NOMO-1 treated with DMSO at 0.1 percent for 48 hours (cell line): Measurements from ENCODE around the gene CHCHD1.
"Not testable (repeated sequence)": the region's sequence is repeated elsewhere in the genome, so short reads cannot be mapped to it uniquely, and the experiment has no call there.

Experiments
- DNase-seq: peaks from one replicate; lab custom pipeline; 2025; ENCODE audit not compliant: unreplicated experiment; lab: John Stamatoyannopoulos, UW

CHCHD1 gene

GRCh38 chr10:73790886-73791625 lies 9.2 kb downstream of the CHCHD1 start:
- DNase-seq: no peak

GRCh38 chr10:73791871-73792400 lies 10.1 kb downstream of the CHCHD1 start:
- no peak for DNase-seq

DNA sequence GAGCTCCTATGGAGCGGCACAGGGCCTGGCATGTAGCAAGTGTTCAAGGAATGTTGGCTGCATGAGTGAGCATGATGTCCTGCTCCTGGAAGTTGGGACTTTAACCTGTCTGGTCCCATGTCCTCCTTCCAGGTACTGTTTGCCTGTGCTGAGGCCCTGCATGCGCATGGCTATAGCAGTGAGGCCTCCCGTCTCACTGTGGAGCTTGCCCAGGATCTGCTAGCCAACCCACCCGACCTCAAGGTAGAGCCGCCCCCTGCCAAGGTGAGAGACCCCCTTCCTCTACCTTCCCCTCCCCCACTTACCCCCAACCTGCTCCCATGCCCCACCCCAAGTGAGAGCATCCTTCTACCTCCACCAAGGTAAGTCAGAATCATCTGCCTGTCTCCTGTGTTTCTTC lies 11.6 kb downstream of the CHCHD1 start:
- DNase-seq: no peak

GRCh38 chr10:73795491-73795890 lies 13.6 kb downstream of the CHCHD1 start:
- not testable (repeated sequence) for DNase-seq

DNA sequence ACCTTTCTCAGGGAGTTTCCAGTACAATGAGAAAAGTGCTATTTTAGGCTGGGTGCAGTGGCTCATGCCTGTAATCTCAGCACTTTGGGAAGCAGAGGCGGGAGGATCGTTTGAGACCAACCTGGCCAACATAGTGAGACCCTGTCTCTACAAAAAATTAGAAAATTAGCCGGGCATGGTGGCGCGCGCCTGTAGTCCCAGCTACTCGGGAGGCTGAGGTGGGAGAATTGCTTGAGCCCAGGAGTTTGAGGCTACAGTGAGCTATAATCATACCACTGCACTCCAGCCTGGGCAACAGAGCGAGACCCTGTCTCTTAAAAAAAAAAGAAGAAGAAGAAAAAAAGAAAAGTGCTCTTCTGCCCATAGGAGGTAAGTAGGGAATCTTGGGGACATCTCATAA lies 14.2 kb downstream of the CHCHD1 start:
- not testable (repeated sequence) for DNase-seq

- DNase-seq: no peak
Measured at GRCh38 chr10:73796766-73797165, 14.9 kb downstream of the CHCHD1 start.

DNA sequence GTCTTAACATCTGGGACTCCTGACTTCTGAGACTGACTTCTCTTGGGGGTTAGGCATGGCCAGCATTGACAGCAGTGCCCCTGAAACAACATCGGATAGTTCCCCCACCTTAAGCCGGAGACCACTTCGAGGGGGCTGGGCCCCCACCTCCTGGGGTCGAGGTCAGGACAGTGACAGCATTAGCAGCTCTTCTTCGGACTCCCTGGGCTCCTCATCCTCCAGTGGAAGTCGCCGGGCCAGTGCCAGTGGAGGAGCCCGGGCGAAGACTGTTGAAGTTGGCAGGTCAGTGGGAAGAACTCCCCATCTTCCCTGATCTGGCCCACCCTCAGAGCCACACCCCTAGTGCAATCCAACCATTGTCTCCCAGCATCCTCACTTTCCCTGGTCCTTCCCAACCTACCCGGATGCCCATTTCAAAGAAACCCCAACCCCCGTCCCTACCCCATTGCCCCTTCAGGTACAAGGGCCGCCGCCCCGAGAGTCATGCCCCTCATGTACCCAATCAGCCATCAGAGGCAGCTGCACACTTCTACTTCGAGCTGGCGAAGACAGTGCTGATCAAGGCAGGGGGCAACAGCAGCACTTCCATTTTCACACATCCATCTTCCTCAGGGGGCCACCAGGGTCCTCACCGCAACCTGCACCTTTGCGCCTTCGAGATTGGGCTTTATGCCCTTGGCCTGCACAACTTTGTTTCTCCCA lies 15.6 kb downstream of the CHCHD1 start:
- DNase-seq: no peak

DNA sequence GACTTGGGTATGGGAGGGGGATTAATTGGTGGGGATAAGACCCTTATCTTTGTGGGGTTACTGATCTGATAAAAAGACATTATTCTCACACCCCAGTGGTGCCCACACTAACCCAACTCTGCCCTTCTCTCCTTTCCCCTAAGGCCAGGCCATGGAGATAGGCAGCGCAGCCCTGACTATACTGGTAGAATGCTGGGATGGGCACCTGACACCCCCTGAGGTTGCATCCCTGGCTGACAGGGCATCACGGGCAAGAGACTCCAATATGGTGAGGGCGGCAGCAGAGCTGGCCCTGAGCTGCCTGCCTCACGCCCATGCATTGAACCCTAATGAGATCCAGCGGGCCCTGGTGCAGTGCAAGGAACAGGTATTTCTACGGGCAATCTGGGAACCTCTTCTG lies 16.2 kb downstream of the CHCHD1 start:
- DNase-seq: no peak

DNA sequence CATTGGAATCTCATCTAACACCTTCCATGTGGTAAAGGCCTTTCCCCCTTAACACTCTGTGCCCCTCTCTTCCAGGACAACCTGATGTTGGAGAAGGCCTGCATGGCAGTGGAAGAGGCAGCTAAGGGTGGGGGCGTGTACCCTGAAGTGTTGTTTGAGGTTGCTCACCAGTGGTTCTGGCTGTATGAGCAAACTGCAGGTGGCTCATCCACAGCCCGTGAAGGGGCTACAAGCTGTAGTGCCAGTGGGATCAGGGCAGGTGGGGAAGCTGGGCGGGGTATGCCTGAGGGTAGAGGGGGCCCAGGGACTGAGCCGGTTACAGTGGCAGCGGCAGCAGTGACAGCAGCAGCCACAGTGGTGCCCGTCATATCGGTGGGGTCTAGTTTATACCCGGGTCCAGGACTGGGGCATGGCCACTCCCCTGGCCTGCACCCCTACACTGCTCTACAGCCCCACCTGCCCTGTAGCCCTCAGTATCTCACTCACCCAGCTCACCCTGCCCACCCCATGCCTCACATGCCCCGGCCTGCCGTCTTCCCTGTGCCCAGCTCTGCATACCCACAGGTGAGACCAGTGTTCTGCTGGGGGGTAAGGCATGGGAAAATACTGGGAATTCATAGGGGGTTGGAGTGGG lies 17.2 kb downstream of the CHCHD1 start:
- DNase-seq: no peak

DNA sequence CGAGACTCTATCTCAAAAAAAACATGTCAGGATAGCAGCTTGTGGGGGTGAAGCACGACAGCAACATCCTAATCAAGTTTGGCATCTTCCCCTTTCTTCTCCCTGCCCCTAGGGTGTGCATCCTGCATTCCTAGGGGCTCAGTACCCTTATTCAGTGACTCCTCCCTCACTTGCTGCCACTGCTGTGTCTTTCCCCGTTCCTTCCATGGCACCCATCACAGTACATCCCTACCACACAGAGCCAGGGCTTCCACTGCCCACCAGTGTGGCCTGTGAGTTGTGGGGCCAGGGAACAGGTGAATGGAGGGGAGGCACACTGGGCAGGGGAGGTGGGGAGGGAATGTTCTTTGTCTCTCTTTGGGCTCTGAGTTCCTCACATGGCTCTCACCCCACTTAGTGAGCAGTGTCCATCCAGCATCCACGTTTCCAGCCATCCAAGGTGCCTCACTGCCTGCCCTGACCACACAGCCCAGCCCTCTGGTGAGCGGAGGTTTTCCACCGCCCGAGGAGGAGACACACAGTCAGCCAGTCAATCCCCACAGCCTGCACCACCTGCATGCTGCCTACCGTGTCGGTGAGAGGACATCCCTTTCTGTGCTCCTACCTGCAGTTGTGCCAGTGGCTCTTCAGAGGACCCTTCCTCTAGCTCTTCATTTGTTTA lies 18.2 kb downstream of the CHCHD1 start:
- DNase-seq: no peak

- DNase-seq: no peak
Measured at GRCh38 chr10:73800560-73801252, 18.9 kb downstream of the CHCHD1 start.

DNA sequence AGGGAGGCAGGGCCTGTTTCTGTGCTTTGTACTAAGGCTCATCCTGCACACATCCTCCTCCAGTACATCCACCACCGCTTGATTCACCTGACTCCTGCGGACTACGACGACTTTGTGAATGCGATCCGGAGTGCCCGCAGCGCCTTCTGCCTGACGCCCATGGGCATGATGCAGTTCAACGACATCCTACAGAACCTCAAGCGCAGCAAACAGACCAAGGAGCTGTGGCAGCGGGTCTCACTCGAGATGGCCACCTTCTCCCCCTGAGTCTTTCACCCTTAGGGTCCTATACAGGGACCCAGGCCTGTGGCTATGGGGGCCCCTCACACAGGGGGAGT lies 19.4 kb downstream of the CHCHD1 start:
- DNase-seq: no peak

DNA sequence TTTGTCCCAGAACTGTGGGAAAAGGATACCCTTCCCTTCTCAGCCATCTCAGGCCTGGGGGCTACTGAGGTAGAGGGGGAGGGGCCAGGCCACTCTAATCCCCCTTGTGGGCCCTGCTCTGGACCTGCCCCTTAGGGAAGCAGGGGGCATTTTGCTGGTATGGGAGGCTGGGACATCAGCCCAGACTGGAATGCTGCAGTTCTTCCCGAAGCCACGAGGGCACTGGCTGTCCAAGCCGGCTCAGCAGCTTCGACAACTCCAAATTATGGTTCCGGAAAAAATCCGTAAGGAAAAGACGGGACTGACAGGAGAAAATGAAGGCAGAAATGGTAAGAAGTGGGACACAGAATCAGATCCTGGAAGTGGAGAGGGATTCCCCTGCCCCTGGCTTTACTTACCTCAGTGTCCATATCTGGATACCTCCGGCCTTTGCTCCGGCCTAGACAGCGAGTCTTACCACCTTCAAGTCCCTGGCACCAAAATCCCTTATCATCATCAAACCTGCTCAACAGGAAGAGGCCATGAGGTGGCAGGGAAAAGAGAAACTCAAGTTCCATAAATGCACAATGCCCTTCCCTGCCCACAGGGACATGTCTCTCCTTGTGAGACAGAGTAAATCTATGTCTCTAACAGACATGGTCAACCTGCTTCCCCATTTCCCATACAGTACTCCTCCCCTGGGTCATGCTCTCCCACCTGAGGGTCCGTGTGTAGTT lies 20.6 kb downstream of the CHCHD1 start:
- no peak for DNase-seq

GRCh38 chr10:73803680-73804286 lies 21.9 kb downstream of the CHCHD1 start:
- no peak for DNase-seq

DNA sequence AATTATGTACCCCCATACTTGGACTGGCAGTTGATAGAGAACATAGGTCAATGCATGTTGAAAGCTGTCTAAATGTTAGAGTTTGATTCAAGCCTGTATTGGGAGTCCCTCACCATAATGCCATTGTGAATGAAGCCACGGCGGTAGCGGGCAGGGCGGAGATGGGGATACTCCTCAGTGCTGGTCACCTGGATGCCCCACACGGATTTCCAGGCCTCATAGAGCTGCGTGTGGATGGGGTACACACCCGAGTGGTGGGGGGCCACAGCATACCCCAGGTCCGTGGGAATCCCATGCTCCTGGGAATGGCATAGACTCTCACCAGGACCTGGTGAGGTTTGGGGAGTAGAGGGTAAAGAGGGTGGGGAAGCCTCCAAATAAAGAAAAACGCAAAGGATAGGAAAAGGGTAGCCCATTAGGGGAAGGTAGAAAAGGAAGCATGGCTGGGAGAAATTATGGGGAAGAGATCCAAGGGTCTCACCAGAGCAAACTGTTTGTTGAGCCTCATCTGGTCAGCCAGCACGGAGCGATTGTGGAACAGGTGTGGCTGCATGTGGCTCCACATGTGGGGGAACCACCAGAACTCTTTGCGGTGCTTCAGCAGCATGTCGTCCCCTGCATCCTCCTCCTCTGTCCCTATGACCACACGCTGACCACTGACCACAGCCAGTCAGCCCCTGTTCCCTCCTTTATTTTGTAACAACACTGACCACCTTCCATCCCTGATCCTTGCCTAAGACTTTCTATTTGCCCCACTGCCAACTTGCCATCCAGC lies 24.5 kb downstream of the CHCHD1 start:
- DNase-seq: no peak

DNA sequence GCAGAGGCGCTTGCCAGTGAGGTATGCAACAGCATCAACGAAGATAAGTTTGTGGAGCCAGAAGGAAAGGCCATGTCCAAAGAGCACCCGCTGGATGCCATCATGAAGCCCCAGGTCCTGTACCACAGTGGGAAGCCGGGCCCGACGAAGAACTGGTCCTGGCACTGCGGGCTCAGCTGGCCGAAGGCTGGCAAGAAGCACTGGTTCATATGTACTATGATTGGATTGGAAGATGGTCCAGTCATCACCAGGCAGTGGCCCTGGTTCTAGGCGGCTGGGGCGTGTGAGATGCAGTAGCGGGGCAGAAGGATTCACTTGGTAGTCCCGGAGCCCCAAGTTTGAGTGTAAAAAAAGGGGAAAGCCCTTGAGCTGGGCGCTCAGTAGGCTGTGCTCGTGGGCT lies 25.6 kb downstream of the CHCHD1 start:
- no peak for DNase-seq

DNA sequence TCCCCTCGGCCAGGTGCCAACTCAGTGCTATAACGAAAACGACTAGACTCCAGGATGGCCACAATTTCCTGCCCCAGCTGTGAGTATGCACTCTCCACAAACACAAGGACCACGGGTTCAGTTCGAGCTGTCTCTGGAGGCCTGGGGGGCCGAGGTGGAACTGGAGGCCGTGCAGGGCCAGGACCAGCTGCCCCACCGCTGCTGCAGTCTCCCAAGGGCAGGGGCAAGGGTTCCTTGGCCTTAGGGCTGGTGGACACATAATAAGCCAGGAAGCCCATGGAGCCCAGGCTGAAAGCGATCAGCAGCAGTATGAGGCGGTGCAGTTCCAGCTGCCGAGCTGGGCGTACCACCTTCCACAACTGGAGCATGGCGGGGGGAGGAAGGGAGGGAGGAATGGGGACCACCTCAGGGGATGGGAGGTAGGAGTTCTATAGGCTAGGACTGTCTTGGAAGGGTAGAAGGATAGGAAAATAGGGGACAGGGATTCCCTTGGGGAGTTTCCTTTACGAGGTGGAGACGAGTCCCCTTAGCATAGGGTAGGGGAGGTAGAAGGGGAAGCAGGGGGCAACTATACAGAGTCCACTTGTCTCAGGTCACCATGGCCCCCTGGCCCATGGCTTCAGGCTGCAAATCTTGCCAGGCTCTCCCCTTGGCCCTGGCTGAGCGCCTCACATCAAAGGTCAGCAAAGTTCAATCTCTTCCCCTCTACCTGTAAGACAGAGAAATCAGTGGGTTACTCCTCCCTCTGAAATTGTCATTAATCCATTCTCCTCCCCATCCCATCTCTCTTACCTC lies 26.4 kb downstream of the CHCHD1 start:
- DNase-seq: no peak

DNA sequence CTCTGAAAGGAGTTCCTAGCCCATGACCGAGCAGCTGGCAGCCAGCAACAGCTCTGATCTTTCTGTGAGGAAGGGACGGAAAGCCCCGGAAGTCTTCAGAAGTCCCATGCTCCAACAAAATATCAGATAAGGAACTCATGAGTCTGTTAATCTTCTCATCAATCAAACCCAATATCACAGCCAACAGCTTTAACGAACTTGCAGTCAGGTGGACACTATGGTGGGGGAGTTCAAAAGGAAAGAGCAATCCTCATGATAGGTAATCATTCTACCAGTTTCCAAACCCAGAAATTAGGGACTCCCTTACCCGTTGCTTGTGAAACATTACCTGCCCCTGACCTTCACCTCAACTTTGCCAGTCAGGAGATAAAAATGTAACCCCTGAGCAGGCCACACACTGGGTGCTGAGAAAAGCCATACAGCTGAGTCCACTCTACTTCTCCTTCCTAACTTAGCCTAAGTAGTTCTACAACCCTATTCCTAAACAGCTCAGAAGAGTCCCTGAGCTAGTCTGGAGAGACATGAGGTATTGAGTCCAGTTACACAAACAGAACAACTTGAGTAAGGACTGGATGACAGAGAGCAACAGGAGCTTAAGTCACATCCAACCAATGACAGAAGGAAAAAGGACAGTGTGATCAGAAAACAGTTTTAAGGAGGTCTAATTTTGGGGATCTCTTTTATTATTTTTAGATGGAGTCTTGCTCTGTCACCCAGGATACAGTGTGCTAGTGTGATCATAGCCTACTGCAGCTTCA lies 27.4 kb downstream of the CHCHD1 start:
- no peak for DNase-seq
